Activated CD4-positive, alpha-beta T cell treated with anti-CD3 and anti-CD28 coated beads, Interleukin-2, amount 50 U/mL, for 48 hours (primary cell): Measurements from ENCODE around the gene C11orf86.
"Not testable (repeated sequence)": the region's sequence is repeated elsewhere in the genome, so short reads cannot be mapped to it uniquely, and the experiment has no call there.

Experiments used
- DNase-seq, 2 experiments: peaks; one replicate each; pipeline ENCODE4 v3.0.0-alpha.2; 2020

The C11orf86 gene

GRCh38 chr11:66967670-66968425, 7.3 kb upstream of the C11orf86 start:
- DNase-seq = no peak

GRCh38 chr11:66969584-66970225, 5.4 kb upstream of the C11orf86 start:
- no peak for DNase-seq

- no peak for DNase-seq
Measured at GRCh38 chr11:66970371-66970806, 4.7 kb upstream of the C11orf86 start.

GRCh38 chr11:66970807-66971442, 4.2 kb upstream of the C11orf86 start:
- peak; percentile 22 to 42 for DNase-seq

- DNase-seq = no peak
Measured at GRCh38 chr11:66971488-66971887, 3.6 kb upstream of the C11orf86 start.

GRCh38 chr11:66973956-66974580, 1.0 kb upstream of the C11orf86 start:
- DNase-seq = no peak

- no peak for DNase-seq
Measured at GRCh38 chr11:66975405-66976027, 412 bp downstream of the C11orf86 start.

GRCh38 chr11:66976028-66976467, 944 bp downstream of the C11orf86 start:
- DNase-seq = peak; percentile 33 to 38

- no peak for DNase-seq
Measured at GRCh38 chr11:66976925-66977324, 1.8 kb downstream of the C11orf86 start.

GRCh38 chr11:66978229-66978628, 3.1 kb downstream of the C11orf86 start:
- DNase-seq = no peak

- DNase-seq = no peak
Measured at GRCh38 chr11:66978717-66979116, 3.6 kb downstream of the C11orf86 start.

GRCh38 chr11:66979336-66979980, 4.4 kb downstream of the C11orf86 start:
- no peak for DNase-seq

GRCh38 chr11:66981976-66982578, 7.0 kb downstream of the C11orf86 start:
- peak; percentile 41 to 59 for DNase-seq

GRCh38 chr11:66983275-66983924, 8.3 kb downstream of the C11orf86 start:
- DNase-seq = no peak

GRCh38 chr11:66985508-66986177, 10.5 kb downstream of the C11orf86 start:
- no peak for DNase-seq

- no peak for DNase-seq
Measured at GRCh38 chr11:66986178-66986545, 11.1 kb downstream of the C11orf86 start.

- no peak for DNase-seq
Measured at GRCh38 chr11:66987158-66987620, 12.1 kb downstream of the C11orf86 start.

- no peak for DNase-seq
Measured at GRCh38 chr11:66987924-66988637, 13.0 kb downstream of the C11orf86 start.

GRCh38 chr11:66988741-66989140, 13.6 kb downstream of the C11orf86 start:
- not testable (repeated sequence) for DNase-seq

GRCh38 chr11:66989360-66989759, 14.3 kb downstream of the C11orf86 start:
- not testable (repeated sequence) for DNase-seq
